OCI-LY7 (cell line): ENCODE results near the gene PRG3. TPM values are rescaled to one million over a fixed set of nuclear protein-coding genes. Genes with fewer than 3 reads are reported as not detected.

Experiments used
- BruUV-seq: library from RNA; stranded (reverse); fragments of 400-500 nt; replicated peaks from 2 replicates; lab custom pipeline; 2021; lab: Mats Ljungman, UMichigan
- CTCF ChIA-PET: fragments of 300-600 bp; sonication (Branson Sonifier 250); formaldehyde crosslinking; loops from one replicate; lab custom pipeline; 2022; ENCODE audit warnings: antibody characterized with exemption; ENCODE audit not compliant: unreplicated experiment; lab: Charles Lee
- POLR2A ChIA-PET: fragments of 300-600 bp; sonication (Branson Sonifier 250); formaldehyde crosslinking; loops from one replicate; lab custom pipeline; 2022; ENCODE audit warnings: antibody characterized with exemption; lab: Charles Lee
- DNase-seq: peaks from one replicate; pipeline ENCODE4 v3.0.0-alpha.2; 2015; ENCODE audit warnings: low spot score
- H2AFZ ChIP-seq: fragments of 200-600 bp; sonication (generic), shearing (Covaris generic); 2 replicates; pipeline ENCODE4 v1.6.1; 2014; ENCODE audit warnings: mild to moderate bottlenecking, antibody characterized with exemption, low read length, moderate library complexity
- H3K27ac ChIP-seq: fragments of 200-600 bp; sonication (generic); 2 replicates; pipeline ENCODE4 v1.5.1; 2014; ENCODE audit warnings: mixed run types, low read depth, mild to moderate bottlenecking, moderate library complexity, low read length, inconsistent platforms; ENCODE audit not compliant: poor library complexity, severe bottlenecking
- H3K36me3 ChIP-seq: fragments of 200-600 bp; sonication (generic); 2 replicates; pipeline ENCODE4 v1.6.1; 2014; ENCODE audit warnings: mild to moderate bottlenecking, antibody characterized with exemption, low read length, moderate library complexity, mixed read lengths; ENCODE audit not compliant: insufficient read depth
- H3K4me1 ChIP-seq: fragments of 200-600 bp; sonication (generic); 2 replicates; pipeline ENCODE4 v1.5.1; 2014; ENCODE audit warnings: mild to moderate bottlenecking, low read length; ENCODE audit not compliant: insufficient read depth, poor library complexity, severe bottlenecking
- H3K4me2 ChIP-seq: fragments of 200-600 bp; sonication (generic); 2 replicates; pipeline ENCODE4 v1.6.1; 2014; ENCODE audit warnings: mild to moderate bottlenecking, low read length
- H3K4me3 ChIP-seq: fragments of 200-600 bp; sonication (generic); 2 replicates; pipeline ENCODE4 v1.5.1; 2014; ENCODE audit warnings: mild to moderate bottlenecking, low read depth, low read length; ENCODE audit not compliant: poor library complexity, severe bottlenecking
- H3K79me2 ChIP-seq: fragments of 200-600 bp; sonication (generic); 2 replicates; pipeline ENCODE4 v1.6.1; 2016; ENCODE audit warnings: low read depth, mild to moderate bottlenecking, low read length, moderate library complexity, mixed read lengths; ENCODE audit not compliant: insufficient read depth
- H3K9me2 ChIP-seq: fragments of 200-600 bp; sonication (generic); 2 replicates; pipeline ENCODE4 v1.6.1; 2016; ENCODE audit warnings: mild to moderate bottlenecking, low read length, mixed read lengths; ENCODE audit not compliant: insufficient read depth
- H3K9me3 ChIP-seq: fragments of 200-600 bp; sonication (generic); 2 replicates; pipeline ENCODE4 v1.6.1; 2014; ENCODE audit warnings: mild to moderate bottlenecking, mixed run types, low read length, mixed read lengths
- H4K20me1 ChIP-seq: fragments of 200-600 bp; sonication (generic); 2 replicates; pipeline ENCODE4 v1.6.1; 2014; ENCODE audit warnings: mild to moderate bottlenecking, antibody characterized with exemption, low read length, moderate library complexity, mixed read lengths; ENCODE audit not compliant: insufficient read depth
- EZH2phosphoT487 ChIP-seq: fragments of 200-600 bp; sonication (generic); IDR thresholded peaks from 2 replicates; pipeline ENCODE4 v1.6.1; 2018; ENCODE audit warnings: low read depth, borderline replicate concordance, mild to moderate bottlenecking, mixed run types, antibody characterized with exemption, low read length, moderate library complexity, mixed read lengths
- intact Hi-C: fragments of 100-400 bp; cut with micrococcal nuclease; formaldehyde crosslinking; loops from one replicate; pipeline ENCODE4 v1.10.0; 2022; ENCODE audit not compliant: unreplicated experiment
- total RNA-seq, 2 experiments: library from RNA; depleted of rRNA in 1 of 2; stranded (reverse); fragments of >200 nt in 1 of 2; shearing (Covaris generic) in 1 of 2; gene quantifications; 2 replicates each; pipeline ENCODE4 v1.2.3, GENCODE V29; 2014 to 2022
- TF ChIP-seq, protein P1 (sequence below): fragments of 200-600 bp; sonication (generic); conservative IDR thresholded peaks from 2 replicates; pipeline ENCODE4 v1.5.1; 2014; ENCODE audit warnings: mild to moderate bottlenecking, antibody characterized with exemption, low read length, moderate library complexity, mixed read lengths

Gene PRG3
- total RNA-seq, 2 experiments from 2014 or later: not detected

DNA sequence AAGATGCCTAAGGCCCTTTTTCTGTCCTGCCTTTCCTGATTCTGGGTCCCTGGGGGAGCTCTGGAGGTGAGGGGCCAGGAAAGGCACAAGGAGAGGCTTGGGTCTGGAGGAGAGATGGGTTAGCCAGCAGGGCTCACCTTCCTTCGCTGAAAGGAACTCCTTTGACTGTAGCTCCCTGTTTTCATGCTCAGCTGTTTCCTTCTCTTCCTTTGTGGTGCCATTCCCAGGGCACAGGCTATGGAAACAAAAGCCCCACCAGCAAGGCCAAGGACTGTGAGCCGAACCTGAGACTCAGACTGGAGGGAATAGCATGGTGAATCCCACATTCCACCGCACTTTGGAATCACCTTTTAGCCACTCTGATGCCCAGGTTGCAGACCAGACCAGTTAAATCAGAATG lies 35.5 kb upstream of the PRG3 start:
- no peak for TF ChIP-seq EZH2phosphoT487
- TF ChIP-seq, protein P1, sequence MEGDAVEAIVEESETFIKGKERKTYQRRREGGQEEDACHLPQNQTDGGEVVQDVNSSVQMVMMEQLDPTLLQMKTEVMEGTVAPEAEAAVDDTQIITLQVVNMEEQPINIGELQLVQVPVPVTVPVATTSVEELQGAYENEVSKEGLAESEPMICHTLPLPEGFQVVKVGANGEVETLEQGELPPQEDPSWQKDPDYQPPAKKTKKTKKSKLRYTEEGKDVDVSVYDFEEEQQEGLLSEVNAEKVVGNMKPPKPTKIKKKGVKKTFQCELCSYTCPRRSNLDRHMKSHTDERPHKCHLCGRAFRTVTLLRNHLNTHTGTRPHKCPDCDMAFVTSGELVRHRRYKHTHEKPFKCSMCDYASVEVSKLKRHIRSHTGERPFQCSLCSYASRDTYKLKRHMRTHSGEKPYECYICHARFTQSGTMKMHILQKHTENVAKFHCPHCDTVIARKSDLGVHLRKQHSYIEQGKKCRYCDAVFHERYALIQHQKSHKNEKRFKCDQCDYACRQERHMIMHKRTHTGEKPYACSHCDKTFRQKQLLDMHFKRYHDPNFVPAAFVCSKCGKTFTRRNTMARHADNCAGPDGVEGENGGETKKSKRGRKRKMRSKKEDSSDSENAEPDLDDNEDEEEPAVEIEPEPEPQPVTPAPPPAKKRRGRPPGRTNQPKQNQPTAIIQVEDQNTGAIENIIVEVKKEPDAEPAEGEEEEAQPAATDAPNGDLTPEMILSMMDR: no peak
- H3K79me2 ChIP-seq: no peaks in the 10 kb centered on the region
- H2AFZ ChIP-seq: no peak overlapping the region
- no peaks in the 10 kb centered on the region for H3K4me1 ChIP-seq
- CTCF ChIA-PET: no interaction called here
- H3K9me2 ChIP-seq: no peaks in the 10 kb centered on the region
- no peaks in the 10 kb centered on the region for H3K9me3 ChIP-seq
- H3K27ac ChIP-seq: no peak overlapping the region
- H3K4me3 ChIP-seq: no peak overlapping the region
- no peaks in the 10 kb centered on the region for H4K20me1 ChIP-seq
- no TSS peak for BruUV-seq
- intact Hi-C loops: no loop called here
- POLR2A ChIA-PET: no interaction called here
- H3K4me2 ChIP-seq: no peak overlapping the region
- peaks cover 98% of the 10 kb centered on the region for H3K36me3 ChIP-seq
- DNase-seq: no peak

DNA sequence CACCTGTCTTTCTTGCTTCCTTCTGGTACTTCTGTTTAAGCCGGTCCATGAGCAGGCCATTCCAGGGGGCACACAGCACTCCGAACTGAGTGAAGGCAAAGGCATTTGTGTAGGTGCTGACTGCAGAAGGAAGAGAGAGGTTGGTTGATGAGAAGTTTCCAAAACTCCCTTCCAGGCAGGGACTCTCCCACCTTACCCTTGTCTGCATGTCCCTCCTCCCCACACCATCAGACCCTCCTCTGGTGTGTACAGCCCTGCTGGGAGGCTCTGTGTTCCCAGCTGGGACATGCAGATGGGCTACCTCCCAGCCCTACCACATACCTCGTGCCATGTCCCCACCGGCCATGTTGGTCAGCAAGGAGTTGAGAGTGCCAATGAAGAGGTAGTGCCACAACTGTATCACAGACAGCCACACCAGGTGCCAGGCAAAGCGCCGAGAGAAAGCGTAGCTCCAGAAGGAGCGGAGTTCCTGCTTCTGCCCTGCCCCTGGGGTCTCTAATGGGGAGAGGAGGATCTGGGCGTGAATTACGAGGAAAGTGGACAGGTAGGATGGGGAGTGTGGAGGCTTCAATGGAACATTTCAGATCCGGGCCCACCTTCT lies 33.8 kb upstream of the PRG3 start:
- DNase-seq: no peak
- Histone ChIP-seq H3K79me2 (no peaks in the 10 kb centered on the region), H3K27ac (no peak overlapping the region), H3K4me2 (no peak overlapping the region), H3K4me1 (no peaks in the 10 kb centered on the region), H4K20me1 (no peaks in the 10 kb centered on the region), H3K9me2 (no peaks in the 10 kb centered on the region), H3K9me3 (no peaks in the 10 kb centered on the region), H3K4me3 (no peak overlapping the region), H3K36me3 (peaks cover 97% of the 10 kb centered on the region), H2AFZ (no peak overlapping the region)
- POLR2A ChIA-PET: no interaction called here
- CTCF ChIA-PET: no interaction called here
- intact Hi-C loops: no loop called here
- BruUV-seq: no TSS peak
- TF ChIP-seq, protein P1: no peak
- TF ChIP-seq EZH2phosphoT487: no peak

DNA sequence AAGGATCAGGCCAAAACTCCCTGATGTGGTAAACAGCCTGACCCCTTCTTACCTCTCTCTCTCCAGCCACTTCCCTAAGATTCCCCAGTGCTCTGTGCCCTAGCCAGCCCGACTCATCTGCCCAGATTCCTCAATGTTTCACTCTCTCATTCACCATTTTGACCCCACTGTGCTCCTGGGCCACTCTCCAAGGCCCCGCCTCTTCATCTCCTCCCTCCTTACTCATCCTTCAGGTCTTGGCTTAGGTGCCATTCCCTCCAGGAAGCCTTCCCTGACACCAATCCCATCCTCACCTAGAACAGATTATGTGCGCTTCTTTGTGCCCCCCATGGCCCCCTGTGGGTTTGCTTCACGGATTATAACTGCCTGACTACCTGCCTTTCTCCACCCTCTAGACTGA lies 32.7 kb upstream of the PRG3 start:
- BruUV-seq: no TSS peak
- ChIA-PET CTCF (no interaction called here), POLR2A (no interaction called here)
- TF ChIP-seq, protein P1: no peak
- no peak for TF ChIP-seq EZH2phosphoT487
- DNase-seq: no peak
- no peaks in the 10 kb centered on the region for H4K20me1 ChIP-seq
- no peak overlapping the region for H3K4me3 ChIP-seq
- H3K27ac ChIP-seq: no peak overlapping the region
- H3K4me2 ChIP-seq: no peak overlapping the region
- intact Hi-C loops: no loop called here
- peaks cover 96% of the 10 kb centered on the region for H3K36me3 ChIP-seq
- no peak overlapping the region for H2AFZ ChIP-seq
- H3K4me1 ChIP-seq: no peaks in the 10 kb centered on the region
- no peaks in the 10 kb centered on the region for H3K9me3 ChIP-seq
- no peaks in the 10 kb centered on the region for H3K9me2 ChIP-seq
- no peaks in the 10 kb centered on the region for H3K79me2 ChIP-seq
